HepG2 (cell line): ENCODE measurements around the gene VPS54. TPM values are rescaled to one million over a fixed set of nuclear protein-coding genes. Genes with fewer than 3 reads are reported as not detected.

Experiments used
- BHLHE40 ChIP-seq: IDR thresholded peaks from 2 replicates; pipeline ENCODE4 v1.6.1; 2011; ENCODE audit warnings: low read length, improper control_type of control experiment
- HDAC2 ChIP-seq: sonication (generic); formaldehyde crosslinking; IDR thresholded peaks from 2 replicates; pipeline ENCODE4 v1.4.0; 2020; ENCODE audit warnings: missing genetic modification reagents
- HIC2 ChIP-seq: sonication (generic); formaldehyde crosslinking; IDR thresholded peaks from 2 replicates; pipeline ENCODE4 v1.9.0; 2022; ENCODE audit warnings: low read depth, missing genetic modification reagents
- HNRNPL ChIP-seq: fragments of 200-400 bp; formaldehyde crosslinking; IDR thresholded peaks from 2 replicates; pipeline ENCODE4 v1.6.1; 2017; ENCODE audit warnings: mild to moderate bottlenecking, low read depth, low read length
- KAT8 ChIP-seq: IDR thresholded peaks from 2 replicates; pipeline ENCODE4 v1.6.1; 2016; ENCODE audit warnings: missing genetic modification reagents, missing compliant biosample characterization
- MTF1 ChIP-seq: sonication (generic); formaldehyde crosslinking; IDR thresholded peaks from 2 replicates; pipeline ENCODE4 v1.5.0; 2020; ENCODE audit warnings: missing genetic modification reagents
- NFRKB ChIP-seq: fragments of 450-650 bp; IDR thresholded peaks from 2 replicates; pipeline ENCODE4 v1.6.1; 2017
- PATZ1 ChIP-seq: sonication (generic); formaldehyde crosslinking; IDR thresholded peaks from 2 replicates; pipeline ENCODE4 v1.4.0; 2020; ENCODE audit warnings: missing genetic modification reagents
- RAD51 ChIP-seq: fragments of 450-650 bp; IDR thresholded peaks from 2 replicates; pipeline ENCODE4 v1.6.1; 2016; ENCODE audit warnings: borderline replicate concordance
- RBAK ChIP-seq: sonication (generic); formaldehyde crosslinking; IDR thresholded peaks from 2 replicates; pipeline ENCODE4 v1.5.1; 2020; ENCODE audit warnings: mild to moderate bottlenecking, missing genetic modification reagents
- TEAD2 ChIP-seq: sonication (generic); formaldehyde crosslinking; IDR thresholded peaks from 2 replicates; pipeline ENCODE4 v1.9.0; 2021; ENCODE audit warnings: missing genetic modification reagents
- THAP11 ChIP-seq: IDR thresholded peaks from 2 replicates; pipeline ENCODE4 v1.6.1; 2016; ENCODE audit warnings: missing biosample characterization, missing genetic modification reagents
- ZFP90 ChIP-seq: sonication (generic); formaldehyde crosslinking; IDR thresholded peaks from 2 replicates; pipeline ENCODE4 v1.8.0; 2022; ENCODE audit warnings: missing genetic modification reagents, mild to moderate bottlenecking, inconsistent platforms, borderline replicate concordance
- ZNF3 ChIP-seq: IDR thresholded peaks from 2 replicates; pipeline ENCODE4 v1.7.0; 2017; ENCODE audit warnings: inconsistent platforms
- ZNF354B ChIP-seq: sonication (generic); formaldehyde crosslinking; IDR thresholded peaks from 2 replicates; pipeline ENCODE4 v1.8.0; 2022; ENCODE audit warnings: mild to moderate bottlenecking, missing genetic modification reagents
- ZNF562 ChIP-seq: sonication (generic); formaldehyde crosslinking; IDR thresholded peaks from 2 replicates; pipeline ENCODE4 v1.8.0; 2022; ENCODE audit warnings: missing genetic modification reagents, borderline replicate concordance
- ZNF691 ChIP-seq: sonication (generic); formaldehyde crosslinking; IDR thresholded peaks from 2 replicates; pipeline ENCODE4 v1.4.0; 2020; ENCODE audit warnings: missing genetic modification reagents, low read depth, mild to moderate bottlenecking, borderline replicate concordance
- ZNF709 ChIP-seq: sonication (generic); formaldehyde crosslinking; IDR thresholded peaks from 2 replicates; pipeline ENCODE4 v1.5.0; 2020; ENCODE audit warnings: mild to moderate bottlenecking, missing genetic modification reagents
- ZNF770 ChIP-seq: sonication (generic); formaldehyde crosslinking; IDR thresholded peaks from 2 replicates; pipeline ENCODE4 v1.5.0; 2020; ENCODE audit warnings: mild to moderate bottlenecking, missing genetic modification reagents
- ZNF816 ChIP-seq: sonication (generic); formaldehyde crosslinking; IDR thresholded peaks from 2 replicates; pipeline ENCODE4 v1.8.0; 2022; ENCODE audit warnings: missing genetic modification reagents, mild to moderate bottlenecking, borderline replicate concordance
- polyA plus RNA-seq, 8 experiments: library from polyadenylated mRNA; depleted of rRNA in 3 of 8; stranded (reverse) in 7 of 8; unstranded in 1 of 8; fragments of >200 nt; fragmentation: Illumina TruSeq in 4 of 8; extraction: Trizol in 4 of 8; gene quantifications; 2 replicates each; pipeline versions ENCODE4 v1.2.1 to v1.2.3, GENCODE V29; 2011 to 2016; ENCODE audit warnings: low read depth in 4 of 8, missing spikeins in 1 of 8, mixed read lengths in 1 of 8; ENCODE audit not compliant: insufficient read depth in 1 of 8
- total RNA-seq, 5 experiments: library from RNA; depleted of rRNA; stranded (reverse); fragments of >200 nt; fragmentation: Illumina TruSeq; extraction: Trizol; gene quantifications; 2 replicates each; pipeline ENCODE4 v1.2.3, GENCODE V29; 2016; ENCODE audit warnings: low read depth in 1 of 5

Gene VPS54
- total and polyA plus RNA-seq, 2 of the 13 experiments (the other 11 are each of a cell fraction or from before 2014, with no cell fraction given), result 64.7 to 77.5 TPM

GRCh38 chr2:64019083-64019974 lies at the start of gene VPS54 (continued):
- TF ChIP-seq ZFP90, result no peak
- TF ChIP-seq ZNF691 (CRISPR knock-in tag), result no peak
- no peak for TF ChIP-seq TEAD2 (CRISPR knock-in tag)
- no peak for TF ChIP-seq KAT8 (CRISPR knock-in tag)
- TF ChIP-seq RAD51, result no peak
- TF ChIP-seq HNRNPL, result 0 out of 2 replicates have a peak, but pooled peaks have one; percentile 35
- peak; percentile 14; the same call in 1 of the 2 replicates for TF ChIP-seq HDAC2 (CRISPR knock-in tag)
- TF ChIP-seq ZNF354B (CRISPR knock-in tag), result no peak
- no peak; the same call in 1 of the 2 replicates for TF ChIP-seq ZNF709 (CRISPR knock-in tag)
- no peak for TF ChIP-seq RBAK
- peak; percentile 98 for TF ChIP-seq ZNF816
- peak; percentile 41; the same call in 1 of the 2 replicates for TF ChIP-seq THAP11 (CRISPR knock-in tag)
- TF ChIP-seq HIC2 (CRISPR knock-in tag), result no peak
- TF ChIP-seq MTF1 (CRISPR knock-in tag), result no peak
- TF ChIP-seq ZNF3 (CRISPR knock-in tag), result peak; percentile 19; the same call in 1 of the 2 replicates
- TF ChIP-seq PATZ1 (CRISPR knock-in tag), result no peak; the same call in none of the 2 replicates
- TF ChIP-seq ZNF770, result peak; percentile 53; the same call in 1 of the 2 replicates
- TF ChIP-seq NFRKB, result no peak
- TF ChIP-seq BHLHE40, result peak; percentile 8; the same call in 1 of the 2 replicates
- no peak for TF ChIP-seq ZNF562 (CRISPR knock-in tag)
